ENCODE results near the gene ITIH3. TPM values are rescaled to one million over a fixed set of nuclear protein-coding genes. Genes with fewer than 3 reads are reported as not detected.
A peak's percentile ranks its signal among the peaks of the same experiment; 100 is the strongest.

Gene ITIH3
- total and polyA plus RNA-seq, 11 donors, result 0.13 to 1.6 (median 0.65) TPM

- H3K9me3 ChIP-seq, result no peaks in the 10 kb centered on the region
- ATAC-seq, result peak in 3 of 4 donors; percentile 6 to 17 (median 6)
- 53 to 70% (median 60%) methylated on average over 5 of the region's 5 CpGs for WGBS, 4 donors
- TF ChIP-seq CTCF (IDR thresholded peaks at IDR 0.05), result no peak
- no peak for TF ChIP-seq POLR2A (IDR thresholded peaks at IDR 0.05)
- intact Hi-C loops (cut with DNase I), result loop anchor here in 5 of 10 donors (5.0 to 10.0 kb wide), 6 partner anchors 61 to 303 kb away; partner anchors contain the start of genes ITIH4 (in 1 of the 5), MUSTN1 (in 1 of the 5) and STIMATE (in 1 of the 5)
- peak overlapping the region; percentile 69 to 96 (median 88) for H3K4me3 ChIP-seq
- peaks cover 0 to 22% (median 10%) of the 10 kb centered on the region in 9 donors for H3K36me3 ChIP-seq
- H3K27ac ChIP-seq, result peak overlapping the region; percentile 35 to 92 (median 80)
- DNase-seq, result no peak
- H3K4me1 ChIP-seq, result peaks cover 0 to 30% (median 12%) of the 10 kb centered on the region in 12 donors
- no peaks in the 10 kb centered on the region for H3K27me3 ChIP-seq
Measured at GRCh38 chr3:52771334-52771681, 23.3 kb upstream of the ITIH3 start.

GRCh38 chr3:52771702-52772101 lies 22.9 kb upstream of the ITIH3 start:
- H3K9me3 ChIP-seq, result no peaks in the 10 kb centered on the region
- 92 to 95% (median 94%) methylated on average over 10 of the region's 10 CpGs for WGBS, 4 donors
- DNase-seq (peak in 1 of 5 donors; percentile 5), ATAC-seq (no peak)
- H3K27ac ChIP-seq, result peak overlapping the region in 8 of 12 donors; percentile 66 to 92 (median 80)
- peak overlapping the region in 5 of 12 donors; percentile 69 to 94 (median 82) for H3K4me3 ChIP-seq
- H3K36me3 ChIP-seq, result peaks cover 0 to 18% (median 8%) of the 10 kb centered on the region in 9 donors
- H3K27me3 ChIP-seq, result no peaks in the 10 kb centered on the region
- H3K4me1 ChIP-seq, result peaks cover 0 to 30% (median 12%) of the 10 kb centered on the region in 12 donors
- intact Hi-C loops (cut with DNase I), result loop anchor here in 5 of 10 donors (5.0 to 10.0 kb wide), 6 partner anchors 61 to 303 kb away; partner anchors contain the start of genes ITIH4 (in 1 of the 5), MUSTN1 (in 1 of the 5) and STIMATE (in 1 of the 5)
- TF ChIP-seq CTCF (IDR thresholded peaks at IDR 0.05) (no peak), POLR2A (IDR thresholded peaks at IDR 0.05) (no peak)

GRCh38 chr3:52773361-52774065 lies 21.1 kb upstream of the ITIH3 start:
- intact Hi-C loops (cut with DNase I), result loop anchor here in 5 of 10 donors (5.0 to 10.0 kb wide), 6 partner anchors 59 to 301 kb away; partner anchors contain the start of genes ITIH4 (in 1 of the 5), MUSTN1 (in 1 of the 5) and STIMATE (in 1 of the 5)
- TF ChIP-seq POLR2A (IDR thresholded peaks at IDR 0.05), result no peak
- TF ChIP-seq CTCF (IDR thresholded peaks at IDR 0.05), result no peak
- Histone ChIP-seq H3K4me1 (peaks cover 0 to 30% (median 12%) of the 10 kb centered on the region in 12 donors), H3K4me3 (no peak overlapping the region), H3K27ac (no peak overlapping the region), H3K9me3 (no peaks in the 10 kb centered on the region), H3K36me3 (peaks cover 0 to under 1% (median 0%) of the 10 kb centered on the region in 9 donors), H3K27me3 (no peaks in the 10 kb centered on the region)
- ATAC-seq, result no peak
- DNase-seq, result no peak
- WGBS, 4 donors, result 89 to 94% (median 93%) methylated on average over 13 of the region's 13 CpGs

- intact Hi-C loops (cut with DNase I), result loop anchor here in 5 of 10 donors (5.0 to 10.0 kb wide), 6 partner anchors 58 to 301 kb away; partner anchors contain the start of genes ITIH4 (in 1 of the 5), MUSTN1 (in 1 of the 5) and STIMATE (in 1 of the 5)
- DNase-seq (peak in 1 of 5 donors; percentile 12), ATAC-seq (no peak)
- Histone ChIP-seq H3K27me3 (no peaks in the 10 kb centered on the region), H3K27ac (no peak overlapping the region), H3K9me3 (no peaks in the 10 kb centered on the region), H3K4me1 (peaks cover 0 to 33% (median 11%) of the 10 kb centered on the region in 12 donors), H3K4me3 (no peak overlapping the region), H3K36me3 (no peaks in the 10 kb centered on the region)
- TF ChIP-seq POLR2A (IDR thresholded peaks at IDR 0.05) (no peak), CTCF (IDR thresholded peaks at IDR 0.05) (no peak)
- 73 to 85% (median 80%) methylated on average over 8 of the region's 8 CpGs for WGBS, 4 donors
Measured at GRCh38 chr3:52774066-52774713, 20.4 kb upstream of the ITIH3 start.
